ENCODE measurements around the gene NFS1.

DNA sequence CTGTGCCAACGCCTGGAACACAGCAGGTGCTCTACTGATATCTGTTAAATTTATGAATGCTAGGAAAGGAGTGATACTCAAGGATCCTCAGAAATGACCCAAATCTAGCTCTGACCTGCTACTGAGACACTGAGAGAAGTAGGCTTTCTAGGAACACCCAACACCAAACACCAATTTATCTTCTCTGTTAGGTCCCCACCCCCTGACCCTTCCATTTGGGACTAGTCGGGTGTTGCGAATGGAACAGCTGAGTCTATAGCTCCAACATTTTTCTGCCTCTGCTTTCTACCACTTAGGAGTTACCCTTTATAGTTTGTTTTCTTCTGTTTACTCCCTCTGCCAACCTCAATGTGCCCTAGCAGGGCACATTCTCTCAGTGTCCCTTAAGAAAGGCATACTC is 58.4 kb downstream of the NFS1 start:
- TF ChIP-seq, protein P1, sequence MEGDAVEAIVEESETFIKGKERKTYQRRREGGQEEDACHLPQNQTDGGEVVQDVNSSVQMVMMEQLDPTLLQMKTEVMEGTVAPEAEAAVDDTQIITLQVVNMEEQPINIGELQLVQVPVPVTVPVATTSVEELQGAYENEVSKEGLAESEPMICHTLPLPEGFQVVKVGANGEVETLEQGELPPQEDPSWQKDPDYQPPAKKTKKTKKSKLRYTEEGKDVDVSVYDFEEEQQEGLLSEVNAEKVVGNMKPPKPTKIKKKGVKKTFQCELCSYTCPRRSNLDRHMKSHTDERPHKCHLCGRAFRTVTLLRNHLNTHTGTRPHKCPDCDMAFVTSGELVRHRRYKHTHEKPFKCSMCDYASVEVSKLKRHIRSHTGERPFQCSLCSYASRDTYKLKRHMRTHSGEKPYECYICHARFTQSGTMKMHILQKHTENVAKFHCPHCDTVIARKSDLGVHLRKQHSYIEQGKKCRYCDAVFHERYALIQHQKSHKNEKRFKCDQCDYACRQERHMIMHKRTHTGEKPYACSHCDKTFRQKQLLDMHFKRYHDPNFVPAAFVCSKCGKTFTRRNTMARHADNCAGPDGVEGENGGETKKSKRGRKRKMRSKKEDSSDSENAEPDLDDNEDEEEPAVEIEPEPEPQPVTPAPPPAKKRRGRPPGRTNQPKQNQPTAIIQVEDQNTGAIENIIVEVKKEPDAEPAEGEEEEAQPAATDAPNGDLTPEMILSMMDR (IDR thresholded peaks at IDR 0.05; ENCODE audit: poor library complexity): no peak
- TF ChIP-seq EZH2phosphoT487 (IDR thresholded peaks at IDR 0.05; ENCODE audit: low read depth, severe bottlenecking, unreplicated experiment) (no peak), EZH2 (IDR thresholded peaks at IDR 0.05; ENCODE audit: borderline replicate concordance) (no peak)
